HG03135 (cell line): ENCODE measurements around the gene CAMK4.

Source experiments
- ATAC-seq: cut with Tn5 transposase; IDR thresholded peaks from one replicate; pipeline ENCODE4 v1.9.1; 2021; ENCODE audit warnings: mild to moderate bottlenecking, moderate library complexity; ENCODE audit not compliant: unreplicated experiment

Gene CAMK4

DNA sequence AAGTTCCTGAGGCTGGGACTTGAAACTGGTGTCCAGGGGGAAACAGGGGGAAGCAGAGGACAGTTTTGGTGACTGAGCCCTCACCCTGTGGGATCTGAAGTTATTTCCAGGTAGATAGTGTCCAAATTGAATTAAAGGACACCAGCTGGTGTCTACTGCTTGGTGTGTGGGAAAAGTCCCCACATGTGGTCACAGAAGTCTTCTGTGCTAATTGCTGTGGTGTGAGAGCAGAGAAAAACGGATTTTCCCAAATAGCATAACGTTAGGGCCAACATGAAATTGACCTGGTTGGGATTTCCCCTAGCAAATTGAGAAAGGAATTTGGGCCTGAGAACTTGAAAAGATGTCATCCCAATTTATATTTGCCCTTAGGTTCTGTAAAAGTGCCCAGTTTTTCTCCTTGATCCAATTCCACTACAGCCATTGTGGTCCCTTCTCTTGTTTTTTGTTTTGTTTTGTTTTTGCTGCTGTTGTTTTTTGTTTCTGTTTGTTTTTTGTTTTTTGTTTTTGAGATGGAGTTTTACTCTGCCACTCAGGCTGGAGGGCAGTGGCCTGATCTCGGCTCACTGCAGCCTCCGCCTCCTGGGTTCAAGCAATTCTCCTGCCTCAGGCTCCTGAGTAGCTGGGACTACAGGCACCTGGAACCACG, 293.8 kb downstream of the CAMK4 start:
- ATAC-seq = no peak

DNA sequence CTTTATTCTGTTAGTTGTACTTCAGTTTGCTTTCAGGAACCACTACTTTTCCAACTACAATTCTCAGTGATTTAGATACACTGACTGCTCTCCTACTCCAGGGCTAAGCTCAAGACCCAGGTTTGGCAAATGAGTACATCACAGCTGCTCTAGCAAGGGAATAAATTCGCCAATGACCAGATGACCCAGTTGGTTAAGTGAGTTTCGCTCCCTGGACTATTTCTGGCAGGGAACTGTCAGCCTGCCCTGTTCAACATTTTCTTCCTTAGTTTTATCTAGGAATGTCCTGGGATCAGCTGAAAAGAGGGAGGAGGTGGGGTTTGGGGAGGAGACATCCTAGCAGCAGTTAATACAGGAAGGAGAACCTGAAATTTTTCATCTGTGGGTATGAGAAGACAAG, 294.6 kb downstream of the CAMK4 start:
- ATAC-seq = no peak

DNA sequence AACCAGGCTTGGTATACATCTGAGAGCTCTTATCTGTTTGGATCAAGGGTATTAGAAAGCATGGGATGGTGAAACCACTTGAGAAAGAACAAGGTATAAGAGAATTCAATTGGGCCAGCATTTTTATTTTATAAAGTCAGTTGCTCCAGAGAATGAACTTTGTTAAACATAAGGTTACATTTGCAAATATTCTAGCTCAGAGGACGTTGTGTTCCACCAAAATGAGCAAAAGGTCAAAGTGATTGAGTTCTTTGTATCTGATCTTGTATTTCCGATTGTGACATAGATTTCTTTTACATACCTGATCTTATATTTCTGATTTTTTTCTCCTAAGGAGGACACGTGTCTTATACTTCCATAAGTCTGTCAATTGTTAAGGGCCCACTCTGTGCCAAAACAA, 296.7 kb downstream of the CAMK4 start:
- ATAC-seq = no peak

DNA sequence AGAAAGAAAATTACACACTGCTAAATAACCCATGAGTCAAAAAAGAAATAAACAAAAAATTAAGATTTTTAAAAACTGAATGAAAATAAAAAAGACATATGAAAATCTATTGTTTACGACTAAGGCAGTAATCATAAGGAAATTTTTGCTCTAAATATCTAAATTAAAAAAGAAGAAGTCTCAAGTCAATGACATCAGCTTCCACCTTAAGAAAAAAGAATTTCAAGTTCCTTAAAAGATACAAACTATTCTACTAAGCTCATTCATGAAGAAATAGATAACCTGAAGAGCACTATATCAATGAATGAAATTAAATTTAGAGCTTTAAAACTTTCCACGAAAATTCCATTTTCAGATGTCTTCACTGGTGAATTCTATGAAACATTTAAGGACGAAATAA, 303.9 kb downstream of the CAMK4 start:
- no peak for ATAC-seq

DNA sequence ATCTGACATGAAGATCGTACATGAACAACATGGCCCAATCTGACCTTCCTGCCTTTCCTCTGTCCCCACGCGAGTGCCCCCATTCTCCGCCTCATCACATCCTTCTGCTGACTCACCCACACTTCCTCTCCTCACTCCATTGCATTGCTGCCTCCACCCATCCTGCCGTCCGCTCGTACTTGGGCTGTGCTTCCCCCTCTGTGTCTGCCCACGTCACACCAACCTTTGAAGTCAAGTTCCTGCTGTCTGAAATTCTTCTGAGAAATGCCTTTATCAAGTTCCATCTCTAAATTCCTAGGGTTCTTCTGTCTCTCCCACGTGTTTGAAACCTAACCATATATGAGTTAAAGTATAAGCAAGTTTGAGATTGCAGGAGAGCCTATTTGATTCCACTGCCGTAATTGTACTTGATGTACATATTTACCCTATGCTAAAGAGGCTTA, 306.1 kb downstream of the CAMK4 start:
- ATAC-seq = peak; percentile 90

DNA sequence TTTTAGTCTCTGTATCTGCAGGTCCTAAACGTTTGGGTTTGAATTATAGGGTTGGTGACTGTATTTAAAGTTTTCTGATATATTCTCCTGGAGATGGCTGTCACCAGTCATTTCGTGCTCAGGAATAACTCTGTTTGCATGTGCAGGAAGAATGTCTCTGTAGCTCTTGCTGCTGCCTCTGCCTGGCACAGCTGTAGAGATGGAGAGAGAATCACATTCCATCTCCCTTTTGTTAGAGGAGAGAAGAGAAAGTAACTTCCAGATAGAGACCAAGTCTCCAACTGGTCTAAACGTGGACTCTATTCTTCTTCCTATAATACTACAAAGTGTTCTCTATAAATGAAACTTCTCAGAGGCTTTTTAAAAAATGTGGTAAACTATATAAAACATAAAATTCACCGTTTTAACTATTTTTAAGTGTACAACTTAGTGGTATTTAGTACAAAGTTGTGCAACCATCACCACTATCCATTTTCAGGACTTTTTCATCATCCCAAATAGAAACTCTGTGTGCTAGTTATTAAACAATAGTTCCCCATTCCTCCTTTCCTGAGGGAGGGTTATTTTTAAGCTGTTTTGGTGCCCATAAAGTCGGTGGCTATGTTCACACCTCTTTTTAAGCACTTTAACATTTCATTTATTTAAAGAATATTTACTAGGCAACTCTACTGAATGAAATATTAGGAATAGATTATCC, 308.9 kb downstream of the CAMK4 start:
- no peak for ATAC-seq

DNA sequence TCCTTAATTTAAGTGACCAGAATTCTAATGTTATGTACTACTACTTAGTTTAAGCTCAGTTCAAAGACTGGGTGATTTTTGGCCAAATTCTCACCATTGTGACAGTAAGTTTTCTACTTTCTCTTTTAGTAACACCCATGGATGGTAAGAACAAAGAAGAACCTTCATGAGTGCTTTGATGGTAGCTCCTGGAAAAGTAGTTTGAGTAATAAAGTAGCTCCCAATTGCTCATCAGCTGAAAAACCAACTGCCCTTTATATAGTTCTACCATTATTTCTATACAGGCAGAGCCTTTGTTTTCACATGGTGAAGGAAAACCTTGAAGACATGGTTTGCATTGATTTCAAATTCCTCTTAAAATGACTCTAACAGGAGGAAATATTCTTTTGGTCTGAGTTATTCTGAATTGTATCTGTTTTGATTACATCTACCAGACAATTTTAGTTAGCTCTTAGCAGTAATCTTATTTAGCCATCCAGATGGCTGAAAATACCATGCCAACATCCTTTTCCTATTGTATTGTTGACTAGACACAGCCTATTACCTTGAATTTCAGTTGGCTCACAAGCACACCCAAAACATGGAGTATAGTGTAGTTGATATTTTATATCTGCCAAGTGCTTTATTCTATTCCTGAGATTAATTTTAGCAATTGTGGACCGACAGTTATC, 311.8 kb downstream of the CAMK4 start:
- ATAC-seq = no peak

DNA sequence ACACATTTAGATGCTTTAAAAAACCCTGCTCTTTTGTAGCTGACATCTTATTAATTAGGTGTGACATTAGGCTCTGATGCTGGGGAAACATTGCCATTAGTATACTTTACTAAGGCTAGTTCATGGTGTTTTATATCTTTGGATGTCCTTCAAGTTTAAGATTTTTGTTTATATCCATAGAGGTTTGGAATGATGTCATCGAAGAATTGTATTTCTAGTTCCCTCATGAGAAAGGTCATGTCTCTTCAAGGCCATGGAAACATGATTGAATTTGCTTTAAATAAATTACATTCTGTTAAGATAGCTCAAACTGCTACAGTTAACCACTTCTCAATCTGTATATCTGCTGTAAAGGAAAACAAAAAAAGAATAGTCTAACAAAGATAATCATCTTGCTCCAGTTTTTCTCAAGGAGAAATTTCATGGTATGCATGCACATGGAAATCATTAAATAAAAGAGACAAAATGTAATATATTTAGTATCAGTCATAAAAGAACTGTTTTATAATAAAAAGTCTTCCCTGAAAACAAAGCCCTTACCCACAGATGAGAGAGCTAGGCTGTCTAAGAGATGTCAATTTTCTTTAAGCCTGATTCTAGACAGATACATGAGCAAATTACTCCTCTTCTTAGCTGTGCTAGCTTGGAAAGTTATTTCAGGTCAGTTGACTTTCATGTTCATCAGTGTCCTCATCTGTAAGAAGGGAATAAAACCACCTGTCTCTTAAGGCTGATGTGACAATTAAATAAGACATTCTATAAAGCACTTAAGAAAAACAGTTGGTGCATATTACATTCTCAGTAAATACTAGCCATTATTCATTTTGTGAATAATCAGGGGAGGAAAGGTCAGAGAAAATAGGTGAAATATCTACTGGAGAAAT, 313.2 kb downstream of the CAMK4 start:
- no peak for ATAC-seq
